ENCODE results near the gene FAR2. TPM values are rescaled to one million over a fixed set of nuclear protein-coding genes. Genes with fewer than 3 reads are reported as not detected.
A peak's percentile ranks its signal among the peaks of the same experiment; 100 is the strongest.

The FAR2 gene
- total RNA-seq, 1 donor from 2014 or later = 13.6 TPM

- TF ChIP-seq CTCF (conservative IDR thresholded peaks at IDR 0.05) = no peak
- Mint-ChIP-seq H3K4me3 (no peak overlapping the region), H3K27ac (ENCODE audit: unreplicated experiment) (peak overlapping the region; percentile 75), H3K27me3 (ENCODE audit: low read depth) (no peaks in the 10 kb centered on the region), H3K9me3 (peaks cover 3% of the 10 kb centered on the region), H3K36me3 (ENCODE audit: low read depth) (no peaks in the 10 kb centered on the region), H3K4me1 (peaks cover 12% of the 10 kb centered on the region)
- DNase-seq (ENCODE audit: low read depth, low spot score) = no peak
Observed at GRCh38 chr12:29269706-29270408, 120.8 kb downstream of the FAR2 start.

GRCh38 chr12:29270446-29270845 lies 121.4 kb downstream of the FAR2 start:
- H3K4me3 Mint-ChIP-seq = no peak overlapping the region
- H3K36me3 Mint-ChIP-seq (ENCODE audit: low read depth) = no peaks in the 10 kb centered on the region
- no peak for DNase-seq (ENCODE audit: low read depth, low spot score)
- no peak overlapping the region for H3K27ac Mint-ChIP-seq (ENCODE audit: unreplicated experiment)
- peaks cover 2% of the 10 kb centered on the region for H3K9me3 Mint-ChIP-seq
- H3K27me3 Mint-ChIP-seq (ENCODE audit: low read depth) = no peaks in the 10 kb centered on the region
- no peak for TF ChIP-seq CTCF (conservative IDR thresholded peaks at IDR 0.05)
- H3K4me1 Mint-ChIP-seq = peaks cover 12% of the 10 kb centered on the region

GRCh38 chr12:29273178-29273843 lies 124.2 kb downstream of the FAR2 start:
- Mint-ChIP-seq H3K4me1 (peaks cover 12% of the 10 kb centered on the region), H3K4me3 (no peak overlapping the region), H3K27ac (ENCODE audit: unreplicated experiment) (no peak overlapping the region), H3K27me3 (ENCODE audit: low read depth) (no peaks in the 10 kb centered on the region), H3K36me3 (ENCODE audit: low read depth) (no peaks in the 10 kb centered on the region), H3K9me3 (no peaks in the 10 kb centered on the region)
- no peak for DNase-seq (ENCODE audit: low read depth, low spot score)
- TF ChIP-seq CTCF (conservative IDR thresholded peaks at IDR 0.05) = no peak

GRCh38 chr12:29275834-29276233 lies 126.8 kb downstream of the FAR2 start:
- TF ChIP-seq CTCF (conservative IDR thresholded peaks at IDR 0.05) = no peak
- H3K27me3 Mint-ChIP-seq (ENCODE audit: low read depth) = no peaks in the 10 kb centered on the region

GRCh38 chr12:29277231-29277630 lies 128.2 kb downstream of the FAR2 start:
- DNase-seq (ENCODE audit: low read depth, low spot score) = no peak
- Mint-ChIP-seq H3K27ac (ENCODE audit: unreplicated experiment) (no peak overlapping the region), H3K4me1 (no peaks in the 10 kb centered on the region), H3K9me3 (no peaks in the 10 kb centered on the region), H3K27me3 (ENCODE audit: low read depth) (no peaks in the 10 kb centered on the region), H3K4me3 (no peak overlapping the region), H3K36me3 (ENCODE audit: low read depth) (no peaks in the 10 kb centered on the region)
- TF ChIP-seq CTCF (conservative IDR thresholded peaks at IDR 0.05) = no peak

More at GRCh38 chr12:29275834-29276233, 126.8 kb downstream of the FAR2 start:
- Mint-ChIP-seq H3K36me3 (ENCODE audit: low read depth) (no peaks in the 10 kb centered on the region), H3K27ac (ENCODE audit: unreplicated experiment) (no peak overlapping the region), H3K9me3 (no peaks in the 10 kb centered on the region), H3K4me3 (no peak overlapping the region), H3K4me1 (no peaks in the 10 kb centered on the region)
- DNase-seq (ENCODE audit: low read depth, low spot score) = no peak
